D721Med (cell line): ENCODE data around the gene PRR27.
"Not testable (repeated sequence)": the region's sequence is repeated elsewhere in the genome, so short reads cannot be mapped to it uniquely, and the experiment has no call there.

Experiments used
- DNase-seq: peaks from one replicate; pipeline ENCODE4 v3.0.0; 2011; ENCODE audit warnings: low spot score; ENCODE audit not compliant: insufficient read length
- FAIRE-seq: peaks from 2 replicates; lab custom pipeline; 2011; peaks lifted over from hg19 to GRCh38; lab: Jason Lieb, UNC
- TF ChIP-seq, protein P1 (sequence below): IDR thresholded peaks from 2 replicates; pipeline ENCODE4 v1.5.1; 2012; ENCODE audit warnings: mild to moderate bottlenecking, control low read depth; ENCODE audit not compliant: insufficient read depth; ENCODE audit errors: missing control alignments

PRR27 gene

DNA sequence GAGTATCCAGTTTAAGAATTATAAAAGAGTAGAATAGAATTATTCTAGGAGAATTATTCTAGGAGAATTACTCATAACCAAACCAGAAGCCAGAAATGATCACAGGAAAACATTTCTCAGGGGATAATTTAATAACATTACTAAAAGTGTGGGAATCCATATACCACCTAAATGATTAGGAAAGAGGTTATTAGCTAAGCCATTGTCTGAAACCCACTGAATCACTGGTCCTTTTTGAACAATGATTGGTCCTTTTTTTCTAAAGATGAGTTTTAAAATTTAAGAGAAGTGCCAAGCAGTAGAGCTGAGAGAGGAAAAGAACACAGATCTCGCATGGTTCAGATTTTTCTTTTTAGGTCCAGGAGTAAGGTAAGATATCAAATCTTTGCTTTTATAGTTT lies 41.4 kb downstream of the PRR27 start, which contains the start of gene ODAM:
Gene ODAM, plus strand, starts transcription at position 301 of the 400 bp plus-strand sequence. CDS start 819 bp downstream, outside the sequence.
- TF ChIP-seq, protein P1, sequence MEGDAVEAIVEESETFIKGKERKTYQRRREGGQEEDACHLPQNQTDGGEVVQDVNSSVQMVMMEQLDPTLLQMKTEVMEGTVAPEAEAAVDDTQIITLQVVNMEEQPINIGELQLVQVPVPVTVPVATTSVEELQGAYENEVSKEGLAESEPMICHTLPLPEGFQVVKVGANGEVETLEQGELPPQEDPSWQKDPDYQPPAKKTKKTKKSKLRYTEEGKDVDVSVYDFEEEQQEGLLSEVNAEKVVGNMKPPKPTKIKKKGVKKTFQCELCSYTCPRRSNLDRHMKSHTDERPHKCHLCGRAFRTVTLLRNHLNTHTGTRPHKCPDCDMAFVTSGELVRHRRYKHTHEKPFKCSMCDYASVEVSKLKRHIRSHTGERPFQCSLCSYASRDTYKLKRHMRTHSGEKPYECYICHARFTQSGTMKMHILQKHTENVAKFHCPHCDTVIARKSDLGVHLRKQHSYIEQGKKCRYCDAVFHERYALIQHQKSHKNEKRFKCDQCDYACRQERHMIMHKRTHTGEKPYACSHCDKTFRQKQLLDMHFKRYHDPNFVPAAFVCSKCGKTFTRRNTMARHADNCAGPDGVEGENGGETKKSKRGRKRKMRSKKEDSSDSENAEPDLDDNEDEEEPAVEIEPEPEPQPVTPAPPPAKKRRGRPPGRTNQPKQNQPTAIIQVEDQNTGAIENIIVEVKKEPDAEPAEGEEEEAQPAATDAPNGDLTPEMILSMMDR: no peak
- no peak for DNase-seq
- FAIRE-seq: no peak

DNA sequence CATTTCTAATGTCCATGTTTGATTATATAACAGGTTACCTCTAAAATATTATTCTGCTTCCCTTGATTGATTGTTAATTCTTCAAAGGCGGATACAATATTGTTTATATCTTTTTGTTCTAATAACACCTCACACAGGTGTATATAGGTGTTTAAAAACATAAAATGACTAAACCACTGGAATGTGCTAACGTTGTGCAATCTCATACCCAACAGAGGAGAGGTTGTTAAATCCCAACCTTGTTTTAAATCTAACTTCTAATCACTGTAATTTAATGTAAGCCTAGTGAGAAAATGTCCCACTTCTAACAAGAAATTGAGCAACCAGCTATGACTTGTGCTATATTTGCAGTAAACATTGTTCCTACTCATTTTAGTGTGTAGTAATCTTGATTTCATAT lies 42.8 kb downstream of the PRR27 start:
- TF ChIP-seq, protein P1: no peak
- FAIRE-seq (no peak), DNase-seq (no peak)

DNA sequence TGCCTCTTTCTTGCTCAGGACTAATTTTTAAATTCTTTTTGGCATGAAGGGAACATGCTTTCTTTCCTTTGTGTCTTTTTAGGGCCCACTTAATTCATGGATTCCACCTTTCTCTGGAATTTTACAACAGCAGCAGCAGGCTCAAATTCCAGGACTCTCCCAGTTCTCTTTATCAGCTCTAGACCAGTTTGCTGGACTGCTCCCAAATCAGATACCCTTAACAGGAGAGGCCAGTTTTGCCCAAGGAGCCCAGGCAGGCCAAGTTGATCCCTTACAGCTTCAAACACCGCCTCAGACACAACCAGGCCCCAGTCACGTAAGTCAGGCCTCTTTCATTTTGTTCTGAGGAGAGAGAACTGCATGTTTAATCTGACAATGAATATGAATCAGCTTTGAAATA lies 43.8 kb downstream of the PRR27 start:
- TF ChIP-seq, protein P1: no peak
- DNase-seq (no peak), FAIRE-seq (no peak)

DNA sequence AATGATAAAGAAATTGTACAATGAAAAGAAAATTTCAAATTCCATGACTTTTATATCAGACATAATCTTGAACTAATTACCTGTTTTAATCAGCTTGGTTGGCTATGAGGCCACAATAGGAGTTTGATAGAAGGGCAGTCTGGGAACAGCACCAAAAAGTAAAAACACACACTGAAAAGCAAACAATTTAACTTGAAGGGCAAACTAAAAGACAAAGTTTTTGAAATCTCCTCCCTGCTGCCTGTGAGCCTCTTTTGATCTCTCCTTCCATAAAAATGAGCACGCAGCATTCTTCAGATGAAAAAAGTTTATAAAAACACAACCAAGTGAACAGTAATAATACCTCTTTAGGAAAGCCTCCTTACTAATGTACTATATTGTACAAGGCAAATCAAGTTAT lies 49.6 kb downstream of the PRR27 start:
- TF ChIP-seq, protein P1: no peak
- DNase-seq (no peak), FAIRE-seq (no peak)

DNA sequence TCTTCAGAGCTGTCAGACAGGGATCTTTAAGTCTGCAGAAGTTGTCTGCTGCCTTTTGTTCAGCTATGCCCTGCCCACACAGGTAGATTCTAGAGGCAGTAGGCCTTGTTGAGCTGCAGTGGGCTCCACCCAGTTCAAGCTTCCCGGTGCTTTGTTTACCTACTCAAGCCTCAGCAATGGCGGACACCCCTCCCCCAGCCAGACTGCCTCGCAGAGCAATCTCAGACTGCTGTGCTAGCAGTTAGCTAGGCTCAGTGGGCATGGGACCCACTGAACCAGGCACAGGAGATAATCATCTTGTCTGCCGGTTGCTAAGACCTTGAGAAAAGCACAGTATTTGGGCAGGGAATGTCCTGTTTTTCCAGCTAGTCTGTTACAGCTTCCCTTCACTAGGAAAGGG lies 58.7 kb downstream of the PRR27 start:
- not testable (repeated sequence) for DNase-seq, FAIRE-seq
